ENCODE results near the gene SDHAF2. TPM values are rescaled to one million over a fixed set of nuclear protein-coding genes. Genes with fewer than 3 reads are reported as not detected.

SDHAF2 gene
- total RNA-seq, 1 experiment from 2014 or later: 52.1 TPM

DNA sequence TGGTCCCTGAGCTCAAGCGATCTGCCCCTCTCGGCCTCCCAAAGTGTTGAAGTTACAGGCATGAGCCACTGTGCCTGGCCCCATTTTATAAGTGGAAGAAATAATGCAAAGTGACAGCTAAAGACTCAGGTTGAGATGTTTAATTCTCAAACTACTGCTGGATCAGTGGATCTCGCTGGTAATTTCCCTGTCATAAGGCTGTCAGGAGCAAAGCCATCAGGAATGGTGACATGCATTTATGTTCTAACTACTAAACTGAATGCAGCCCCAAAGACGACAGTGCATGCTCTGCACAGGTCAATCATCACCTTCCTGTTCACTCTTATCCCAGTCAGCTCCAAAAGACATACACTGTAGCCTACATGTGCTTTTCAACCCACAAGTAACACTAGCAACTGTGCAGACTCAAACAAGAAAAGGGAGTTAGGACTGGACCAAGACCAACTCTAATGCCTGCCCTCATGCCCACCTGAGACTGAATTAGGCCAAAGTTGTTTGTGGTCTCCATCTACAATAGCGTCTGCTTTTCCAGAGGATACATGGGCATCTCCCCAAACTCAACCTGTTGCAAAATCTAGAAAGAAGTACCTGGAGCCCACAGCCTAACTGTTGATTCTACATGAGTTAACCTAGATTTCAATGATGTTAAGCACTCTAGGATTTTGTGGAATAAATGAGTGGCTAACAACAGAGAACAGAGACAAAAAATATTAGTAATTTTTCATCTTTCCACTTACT is 22.8 kb upstream of the SDHAF2 start:
- DNase-seq: no peak
- ChIA-PET CTCF (no interaction called here), POLR2A (no interaction called here)
- H3K36me3 Mint-ChIP-seq (ENCODE audit: insufficient read depth, unreplicated experiment): peaks cover 96% of the 10 kb centered on the region
- Histone ChIP-seq H3K4me3 (ENCODE audit: low read depth, low read length) (no peak overlapping the region), H3K4me1 (no peaks in the 10 kb centered on the region), H3K9me3 (no peaks in the 10 kb centered on the region), H3K27me3 (replicated peaks; ENCODE audit: control insufficient read depth, insufficient read depth, low read length) (no peaks in the 10 kb centered on the region), H3K36me3 (ENCODE audit: control insufficient read depth, insufficient read depth, low read length) (peaks cover 6% of the 10 kb centered on the region)
- TF ChIP-seq, protein P1, sequence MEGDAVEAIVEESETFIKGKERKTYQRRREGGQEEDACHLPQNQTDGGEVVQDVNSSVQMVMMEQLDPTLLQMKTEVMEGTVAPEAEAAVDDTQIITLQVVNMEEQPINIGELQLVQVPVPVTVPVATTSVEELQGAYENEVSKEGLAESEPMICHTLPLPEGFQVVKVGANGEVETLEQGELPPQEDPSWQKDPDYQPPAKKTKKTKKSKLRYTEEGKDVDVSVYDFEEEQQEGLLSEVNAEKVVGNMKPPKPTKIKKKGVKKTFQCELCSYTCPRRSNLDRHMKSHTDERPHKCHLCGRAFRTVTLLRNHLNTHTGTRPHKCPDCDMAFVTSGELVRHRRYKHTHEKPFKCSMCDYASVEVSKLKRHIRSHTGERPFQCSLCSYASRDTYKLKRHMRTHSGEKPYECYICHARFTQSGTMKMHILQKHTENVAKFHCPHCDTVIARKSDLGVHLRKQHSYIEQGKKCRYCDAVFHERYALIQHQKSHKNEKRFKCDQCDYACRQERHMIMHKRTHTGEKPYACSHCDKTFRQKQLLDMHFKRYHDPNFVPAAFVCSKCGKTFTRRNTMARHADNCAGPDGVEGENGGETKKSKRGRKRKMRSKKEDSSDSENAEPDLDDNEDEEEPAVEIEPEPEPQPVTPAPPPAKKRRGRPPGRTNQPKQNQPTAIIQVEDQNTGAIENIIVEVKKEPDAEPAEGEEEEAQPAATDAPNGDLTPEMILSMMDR (IDR thresholded peaks at IDR 0.05; ENCODE audit: insufficient read depth in 1 of 2, low read depth in 1 of 2, low read length in 1 of 2, severe bottlenecking in 1 of 2, unreplicated experiment in 1 of 2): no peak
- BruUV-seq (replicated peaks): no TSS peak
- H3K9me3 Mint-ChIP-seq (ENCODE audit: unreplicated experiment): no peaks in the 10 kb centered on the region
- no peak overlapping the region for H3K27ac Mint-ChIP-seq (ENCODE audit: unreplicated experiment)
- intact Hi-C loops (cut with micrococcal nuclease; ENCODE audit: unreplicated experiment): no loop called here
- no peaks in the 10 kb centered on the region for H3K27me3 Mint-ChIP-seq (ENCODE audit: insufficient read depth, unreplicated experiment)
- H3K4me3 Mint-ChIP-seq (ENCODE audit: unreplicated experiment): no peak overlapping the region
- no peaks in the 10 kb centered on the region for H3K4me1 Mint-ChIP-seq (ENCODE audit: low read depth, unreplicated experiment)

DNA sequence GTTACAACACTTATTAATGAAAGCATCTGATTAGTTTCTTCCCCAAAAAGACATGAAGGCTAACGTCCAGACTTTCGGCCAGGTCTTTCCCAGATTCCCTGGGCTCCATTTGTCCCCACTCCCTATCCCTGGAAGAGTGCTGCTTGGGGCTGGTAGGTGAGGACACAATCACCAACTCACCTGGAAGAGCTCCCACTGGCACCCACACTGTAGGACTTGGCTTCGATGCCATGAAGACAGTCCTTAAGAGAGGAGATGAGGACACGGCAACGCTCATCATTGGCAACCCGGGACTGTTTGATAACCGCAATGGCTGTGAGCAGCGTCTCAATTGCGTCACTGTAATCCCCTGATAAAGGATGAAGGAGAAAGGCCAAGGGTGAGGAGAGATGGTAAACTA is 18.3 kb upstream of the SDHAF2 start:
- Mint-ChIP-seq H3K4me3 (ENCODE audit: unreplicated experiment) (no peak overlapping the region), H3K36me3 (ENCODE audit: insufficient read depth, unreplicated experiment) (peaks cover 99% of the 10 kb centered on the region), H3K9me3 (ENCODE audit: unreplicated experiment) (no peaks in the 10 kb centered on the region), H3K4me1 (ENCODE audit: low read depth, unreplicated experiment) (no peaks in the 10 kb centered on the region), H3K27ac (ENCODE audit: unreplicated experiment) (no peak overlapping the region), H3K27me3 (ENCODE audit: insufficient read depth, unreplicated experiment) (no peaks in the 10 kb centered on the region)
- POLR2A ChIA-PET: no interaction called here
- CTCF ChIA-PET: no interaction called here
- no peaks in the 10 kb centered on the region for H3K27me3 ChIP-seq (replicated peaks; ENCODE audit: control insufficient read depth, insufficient read depth, low read length)
- TF ChIP-seq, protein P1 (IDR thresholded peaks at IDR 0.05; ENCODE audit: insufficient read depth in 1 of 2, low read depth in 1 of 2, low read length in 1 of 2, severe bottlenecking in 1 of 2, unreplicated experiment in 1 of 2): no peak
- no TSS peak for BruUV-seq (replicated peaks)
- H3K4me3 ChIP-seq (ENCODE audit: low read depth, low read length): no peak overlapping the region
- no peaks in the 10 kb centered on the region for H3K9me3 ChIP-seq
- intact Hi-C loops (cut with micrococcal nuclease; ENCODE audit: unreplicated experiment): no loop called here
- H3K4me1 ChIP-seq: no peaks in the 10 kb centered on the region
- H3K36me3 ChIP-seq (ENCODE audit: control insufficient read depth, insufficient read depth, low read length): peaks cover 4% of the 10 kb centered on the region; the same call in 1 of the 2 replicates
- no peak for DNase-seq

DNA sequence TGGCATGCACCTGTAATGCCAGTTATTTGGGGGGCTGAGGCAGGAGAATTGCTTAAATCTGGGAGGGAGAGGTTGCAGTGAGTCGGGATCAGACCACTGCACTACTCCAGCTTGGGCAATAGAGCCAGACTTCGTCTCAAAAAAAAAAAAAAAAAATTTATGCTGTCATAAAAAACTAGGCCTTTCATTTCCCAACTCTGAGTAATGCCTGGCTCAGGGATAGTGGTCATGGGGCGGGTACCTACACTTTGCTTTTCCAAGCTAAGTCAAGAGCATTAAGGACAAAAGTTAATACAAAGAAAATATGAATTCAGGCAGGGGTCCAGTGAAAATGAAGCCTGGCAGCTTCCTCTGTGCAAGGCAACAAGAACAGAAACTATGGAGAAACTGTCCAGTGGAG is 16.4 kb upstream of the SDHAF2 start:
- peaks cover 99% of the 10 kb centered on the region for H3K36me3 Mint-ChIP-seq (ENCODE audit: insufficient read depth, unreplicated experiment)
- no peaks in the 10 kb centered on the region for H3K27me3 Mint-ChIP-seq (ENCODE audit: insufficient read depth, unreplicated experiment)
- Histone ChIP-seq H3K9me3 (no peaks in the 10 kb centered on the region), H3K4me1 (no peaks in the 10 kb centered on the region), H3K27me3 (replicated peaks; ENCODE audit: control insufficient read depth, insufficient read depth, low read length) (no peaks in the 10 kb centered on the region), H3K4me3 (ENCODE audit: low read depth, low read length) (no peak overlapping the region), H3K36me3 (ENCODE audit: control insufficient read depth, insufficient read depth, low read length) (peaks cover 4% of the 10 kb centered on the region; the same call in 1 of the 2 replicates)
- POLR2A ChIA-PET: no interaction called here
- TF ChIP-seq, protein P1 (IDR thresholded peaks at IDR 0.05; ENCODE audit: insufficient read depth in 1 of 2, low read depth in 1 of 2, low read length in 1 of 2, severe bottlenecking in 1 of 2, unreplicated experiment in 1 of 2): no peak
- BruUV-seq (replicated peaks): no TSS peak
- H3K4me1 Mint-ChIP-seq (ENCODE audit: low read depth, unreplicated experiment): no peaks in the 10 kb centered on the region
- CTCF ChIA-PET: interaction anchor here (0.9 kb wide), 1 partner anchor 22 kb away, joined by 3 read pairs; no protein-coding TSS in a partner anchor
- intact Hi-C loops (cut with micrococcal nuclease; ENCODE audit: unreplicated experiment): no loop called here
- peak overlapping the region; percentile 11 for H3K27ac Mint-ChIP-seq (ENCODE audit: unreplicated experiment)
- DNase-seq: no peak
- no peaks in the 10 kb centered on the region for H3K9me3 Mint-ChIP-seq (ENCODE audit: unreplicated experiment)
- no peak overlapping the region for H3K4me3 Mint-ChIP-seq (ENCODE audit: unreplicated experiment)
